Urothelium cell line (cell line): ENCODE data around the gene HS3ST6.
"Not testable (repeated sequence)": the region's sequence is repeated elsewhere in the genome, so short reads cannot be mapped to it uniquely, and the experiment has no call there.

ENCODE experiments used
- DNase-seq: peaks from one replicate; pipeline ENCODE4 v3.0.0; 2011; ENCODE audit warnings: low spot score, mixed read lengths
- FAIRE-seq: peaks from 2 replicates; lab custom pipeline; 2011; peaks lifted over from hg19 to GRCh38; lab: Jason Lieb, UNC

HS3ST6 gene

GRCh38 chr16:1929578-1930337 lies 11.5 kb upstream of the HS3ST6 start:
- peak; percentile 98 for FAIRE-seq

GRCh38 chr16:1929105-1929504 lies 10.9 kb upstream of the HS3ST6 start:
- no peak for FAIRE-seq
- DNase-seq: peak; percentile 72

More at GRCh38 chr16:1929578-1930337, 11.5 kb upstream of the HS3ST6 start:
- DNase-seq: peak; percentile 98

DNA sequence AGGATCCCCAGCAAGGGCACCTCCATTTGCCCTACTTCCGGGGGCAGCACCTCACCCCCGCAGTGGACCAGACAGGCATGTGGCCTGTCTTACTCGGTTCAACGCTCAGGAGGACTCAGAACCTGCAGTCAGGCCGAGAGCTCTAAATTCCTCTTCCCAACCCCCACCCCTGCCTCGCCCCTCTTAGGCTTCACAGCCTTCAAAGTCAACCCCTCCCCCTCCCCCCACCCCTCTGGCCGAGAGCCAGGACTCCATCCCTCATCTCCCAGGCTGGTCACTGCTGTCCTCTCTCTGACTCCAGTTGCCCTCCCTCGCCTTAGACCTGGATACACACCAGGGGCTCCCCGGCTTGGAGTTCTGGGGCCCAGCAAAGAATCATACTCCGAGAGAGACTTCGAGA lies 8.1 kb upstream of the HS3ST6 start:
- FAIRE-seq: no peak
- DNase-seq: no peak

GRCh38 chr16:1924095-1924494 lies 5.9 kb upstream of the HS3ST6 start:
- DNase-seq (no peak), FAIRE-seq (no peak)

- DNase-seq (peak; percentile 79), FAIRE-seq (no peak)
These were observed 5.3 kb upstream of the HS3ST6 start for GRCh38 chr16:1923299-1924034.

DNA sequence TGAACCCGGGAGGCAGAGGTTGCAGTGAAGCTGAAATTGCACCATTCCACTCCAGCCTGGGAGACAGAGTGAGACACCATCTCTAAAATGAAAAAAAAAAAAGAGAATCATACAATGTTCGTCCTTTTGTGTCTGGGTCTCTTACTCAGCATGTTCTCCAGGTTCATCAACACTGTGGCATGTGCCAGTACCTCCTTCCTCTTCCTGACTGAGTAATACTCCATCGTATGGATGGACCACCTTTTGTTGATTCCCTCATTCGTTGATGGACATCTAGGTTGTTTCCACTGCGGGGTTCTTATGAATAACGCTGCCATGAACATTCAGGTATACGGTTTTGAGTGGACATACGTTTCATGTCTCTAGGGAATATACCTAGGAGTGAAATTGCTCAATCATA lies 4.1 kb upstream of the HS3ST6 start:
- DNase-seq (no peak), FAIRE-seq (no peak)

DNA sequence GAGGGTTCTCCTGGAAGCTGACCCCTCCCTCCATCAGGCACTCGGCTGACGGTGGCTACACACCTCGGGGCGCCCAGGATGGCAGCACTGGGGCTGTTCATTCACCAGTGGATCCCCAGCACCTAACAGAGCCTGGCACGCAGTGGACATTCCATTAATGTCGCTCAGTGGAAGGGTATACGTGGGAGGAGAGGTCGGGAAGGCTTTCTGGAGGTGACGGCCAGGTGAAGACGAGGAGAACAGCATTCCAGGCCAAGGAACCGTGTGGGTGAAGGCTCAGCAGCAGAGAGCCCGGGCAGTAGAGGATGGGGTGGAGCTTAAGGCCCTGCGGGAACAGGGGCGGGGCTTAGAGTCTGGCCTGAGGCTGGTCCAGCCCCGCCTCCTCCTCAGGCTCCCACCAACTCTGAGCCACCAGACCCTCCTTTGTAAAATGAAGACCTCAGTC lies 2.5 kb upstream of the HS3ST6 start:
- DNase-seq (peak; percentile 72), FAIRE-seq (no peak)

- peak; percentile 50 for FAIRE-seq
- DNase-seq: not testable (repeated sequence)
These were observed 1.9 kb upstream of the HS3ST6 start for GRCh38 chr16:1920122-1920521.

DNA sequence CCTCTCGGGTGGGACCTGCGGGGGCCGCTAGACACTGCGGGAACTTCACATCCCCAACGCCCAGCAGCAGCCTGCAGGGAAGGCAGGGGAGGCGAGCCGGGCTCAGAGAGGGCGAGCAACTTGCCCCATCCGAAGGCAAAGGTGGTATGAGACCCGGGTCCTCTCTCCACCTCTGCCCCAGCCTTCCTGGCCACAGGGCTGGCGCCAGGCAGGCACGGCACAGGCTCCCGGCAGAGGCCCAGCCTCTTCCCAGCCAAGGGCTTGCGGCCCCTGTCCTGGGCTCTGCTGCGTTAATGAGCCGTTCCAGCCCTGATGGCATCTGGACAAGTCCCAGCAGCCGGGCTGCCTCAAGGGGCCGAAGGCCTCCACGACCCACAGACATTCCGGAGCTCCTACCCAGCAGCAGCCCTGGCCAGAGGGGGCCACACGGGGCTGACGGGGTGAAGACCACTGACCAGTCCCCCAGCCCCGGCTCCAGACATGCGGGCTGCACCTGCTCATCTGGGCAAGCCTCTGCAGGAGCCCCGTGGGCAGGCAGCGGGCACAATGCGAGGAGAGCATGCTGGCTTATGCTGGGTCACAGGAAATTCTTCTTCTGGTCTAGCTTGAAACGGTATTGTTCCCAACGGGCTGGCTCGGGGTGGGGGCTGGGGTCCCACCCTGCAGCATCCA lies 1.2 kb upstream of the HS3ST6 start:
- DNase-seq (no peak), FAIRE-seq (no peak)

DNA sequence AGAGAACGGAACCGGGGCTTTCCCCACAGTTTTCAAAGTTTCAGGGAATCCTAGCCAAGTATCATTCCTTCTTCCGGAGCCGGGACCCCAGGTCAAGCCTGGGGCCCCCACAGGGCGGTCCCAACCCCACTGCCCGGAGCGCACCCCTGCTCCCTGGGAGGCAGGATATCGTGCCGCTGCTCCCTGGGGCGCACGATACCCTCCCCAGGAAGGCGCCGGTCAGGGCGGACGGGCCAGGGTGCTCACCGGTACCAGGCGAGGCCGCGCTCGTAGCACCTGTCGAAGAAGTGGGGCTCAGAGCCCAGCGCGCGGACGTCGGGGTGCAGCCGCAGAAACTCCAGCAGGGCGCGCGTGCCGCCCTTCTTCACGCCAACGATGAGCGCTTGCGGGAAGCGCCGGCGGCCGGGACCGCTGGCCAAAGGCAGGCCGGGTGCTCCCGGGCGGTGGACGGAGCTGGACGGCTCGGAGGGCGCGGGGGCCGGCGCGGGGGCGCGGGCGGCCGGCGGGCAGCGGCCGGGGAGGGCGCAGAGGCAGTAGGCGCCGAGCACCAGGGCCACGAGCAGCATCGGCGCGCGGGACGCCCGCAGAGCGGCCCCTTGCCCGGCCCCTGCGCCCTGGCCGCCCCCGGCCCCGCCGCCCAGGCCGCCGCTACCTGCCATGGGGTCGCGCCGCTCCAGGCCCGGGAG lies 407 bp downstream of the HS3ST6 start:
- no peak for FAIRE-seq
- DNase-seq: no peak

GRCh38 chr16:1917056-1917664 lies 1.1 kb downstream of the HS3ST6 start:
- DNase-seq: no peak
- FAIRE-seq: no peak

DNA sequence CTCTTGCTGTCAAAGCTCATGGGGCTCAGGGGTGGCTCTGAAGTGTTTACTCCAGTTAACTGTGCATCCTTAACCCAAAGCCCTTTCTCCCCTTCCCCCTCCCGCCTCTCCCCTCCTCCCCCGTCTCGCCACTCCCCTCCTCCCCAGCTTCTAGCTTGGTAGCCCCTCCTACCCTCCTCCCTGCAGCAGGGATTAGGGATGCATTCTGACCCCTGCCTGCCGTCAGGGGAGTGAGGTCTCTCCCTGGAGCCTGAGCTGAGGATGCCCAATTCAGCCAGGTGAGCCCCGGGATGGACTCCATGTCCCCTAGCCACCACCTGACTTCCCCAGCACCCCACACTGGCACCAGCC lies 1.6 kb downstream of the HS3ST6 start:
- no peak for FAIRE-seq
- no peak for DNase-seq

- no peak for DNase-seq
- no peak for FAIRE-seq
These were observed 2.2 kb downstream of the HS3ST6 start for GRCh38 chr16:1915732-1916639.

- DNase-seq: no peak
- no peak for FAIRE-seq
These were observed 3.2 kb downstream of the HS3ST6 start for GRCh38 chr16:1914988-1915387.

DNA sequence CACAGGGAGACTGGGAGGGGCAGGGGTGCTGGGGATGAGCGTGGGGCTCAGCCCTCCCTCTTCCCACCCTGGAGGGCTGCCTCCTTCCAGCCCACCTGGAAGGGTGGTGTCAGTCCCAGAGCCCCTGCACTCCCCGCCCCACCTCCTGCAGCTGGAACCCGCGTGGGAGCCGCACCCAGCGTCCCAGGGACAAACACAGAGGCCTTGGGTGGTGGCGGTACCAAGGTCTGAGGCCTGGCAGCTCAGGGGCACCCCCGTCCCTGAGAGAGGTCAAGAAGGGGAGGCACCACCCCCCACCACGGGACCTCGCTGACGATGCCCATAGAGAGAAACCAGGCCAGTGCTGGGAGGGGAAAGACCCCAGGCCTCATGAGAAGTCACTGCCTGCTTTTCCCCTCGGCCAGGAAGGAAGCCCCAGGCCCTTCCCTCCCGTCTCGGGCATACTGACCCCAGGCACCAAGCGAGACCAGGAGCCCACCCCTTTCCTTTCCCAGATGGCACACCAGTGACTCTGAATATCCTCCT lies 4.1 kb downstream of the HS3ST6 start:
- FAIRE-seq: no peak
- DNase-seq: no peak

GRCh38 chr16:1913327-1914083 lies 4.7 kb downstream of the HS3ST6 start:
- no peak for DNase-seq
- FAIRE-seq: no peak

DNA sequence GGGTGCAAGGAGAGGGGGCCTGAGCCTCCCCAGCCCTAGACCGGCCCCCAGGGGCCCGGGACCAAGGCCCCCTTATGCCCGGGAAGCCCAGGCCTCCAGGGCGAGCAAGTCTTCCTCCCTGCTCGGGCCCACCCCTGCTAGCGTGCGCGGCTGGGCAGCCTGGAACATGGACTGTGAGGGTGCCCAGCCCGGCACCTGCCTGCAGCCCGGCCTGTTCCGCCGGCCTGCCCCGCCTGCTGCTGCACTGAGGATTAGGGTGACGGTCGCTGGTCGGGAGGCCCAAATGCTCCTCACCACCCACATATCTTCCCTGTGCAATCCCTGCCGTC lies 6.0 kb downstream of the HS3ST6 start:
- FAIRE-seq: no peak

GRCh38 chr16:1911467-1912214 lies 6.6 kb downstream of the HS3ST6 start:
- FAIRE-seq: no peak
- no peak for DNase-seq

More for the DNA sequence above, 6.0 kb downstream of the HS3ST6 start:
- no peak for DNase-seq
